ENCODE data around the gene RPLP2. TPM values are rescaled to one million over a fixed set of nuclear protein-coding genes. Genes with fewer than 3 reads are reported as not detected.

RPLP2 gene
- total and polyA plus RNA-seq, 2 donors (not counting 1 experiment from before 2014, with no cell fraction given): 525 to 3,947 TPM

GRCh38 chr11:853682-854448 is 44.1 kb downstream of the RPLP2 start:
- Histone ChIP-seq H4K20me1 (ENCODE audit: control insufficient read depth, insufficient read depth, low read length, poor library complexity, severe bottlenecking) (peaks cover 4% of the 10 kb centered on the region), H3K27ac (ENCODE audit: low read length in 2 of 2) (no peak overlapping the region), H3K4me1 (ENCODE audit: control insufficient read depth in 2 of 2, insufficient read depth in 2 of 2, low read length in 2 of 2) (peaks cover 4 to 5% of the 10 kb centered on the region in 2 donors), H3K9me3 (ENCODE audit: control extremely low read depth in 1 of 3, control insufficient read depth in 2 of 3, insufficient read depth in 1 of 3, low read length in 2 of 3) (no peaks in the 10 kb centered on the region), H2AFZ (ENCODE audit: insufficient read depth, low read depth, low read length, poor library complexity, severe bottlenecking) (no peak overlapping the region), H3K4me3 (ENCODE audit: control extremely low read depth in 1 of 5, extremely low read depth in 1 of 5, insufficient read depth in 1 of 5, low read depth in 2 of 5, low read length in 4 of 5) (no peak overlapping the region), H3K9ac (ENCODE audit: low read length) (no peak overlapping the region), H3K79me2 (ENCODE audit: control insufficient read depth, insufficient read depth, low read length) (no peaks in the 10 kb centered on the region), H3K36me3 (replicated peaks in 1 of 2; ENCODE audit: control extremely low read depth in 1 of 2, control insufficient read depth in 1 of 2, extremely low read depth in 1 of 2, insufficient read depth in 2 of 2, low read length in 1 of 2) (no peaks in the 10 kb centered on the region), H3K27me3 (replicated peaks in 1 of 4; ENCODE audit: control extremely low read depth in 1 of 4, control insufficient read depth in 3 of 4, insufficient read depth in 4 of 4, low read length in 3 of 4) (peaks cover 0 to 6% (median 0%) of the 10 kb centered on the region in 4 experiments), H3K4me2 (replicated peaks; ENCODE audit: low read depth, low read length, poor library complexity, severe bottlenecking) (no peak overlapping the region)
- TF ChIP-seq EZH2 (IDR thresholded peaks at IDR 0.05; ENCODE audit: borderline replicate concordance, insufficient read depth, low read depth, low read length, poor library complexity, severe bottlenecking): no peak
- no peak for TF ChIP-seq CTCF (IDR thresholded peaks at IDR 0.05)
- POLR2A ChIA-PET: no interaction called here
- Mint-ChIP-seq H3K4me3 (no peak overlapping the region), H3K27ac (no peak overlapping the region), H3K27me3 (peaks cover 3% of the 10 kb centered on the region), H3K9me3 (ENCODE audit: insufficient read depth) (no peaks in the 10 kb centered on the region), H3K4me1 (peaks cover 1% of the 10 kb centered on the region)
- intact Hi-C loops (cut with micrococcal nuclease): no loop called here
- ATAC-seq (ENCODE audit: low read depth): no peak
- DNase-seq: no peak
- CTCF ChIA-PET: no interaction called here
- WGBS (ENCODE audit: insufficient coverage): 94% methylated on average over 23 of the region's 27 CpGs

GRCh38 chr11:854601-855329 is 45.0 kb downstream of the RPLP2 start:
- H3K27ac Mint-ChIP-seq: no peak overlapping the region
- ChIA-PET CTCF (no interaction called here), POLR2A (no interaction called here)
- TF ChIP-seq CTCF (IDR thresholded peaks at IDR 0.05): no peak
- TF ChIP-seq EZH2 (IDR thresholded peaks at IDR 0.05; ENCODE audit: borderline replicate concordance, insufficient read depth, low read depth, low read length, poor library complexity, severe bottlenecking): no peak
- Histone ChIP-seq H3K4me2 (replicated peaks; ENCODE audit: low read depth, low read length, poor library complexity, severe bottlenecking) (no peak overlapping the region), H3K27me3 (replicated peaks in 1 of 4; ENCODE audit: control extremely low read depth in 1 of 4, control insufficient read depth in 3 of 4, insufficient read depth in 4 of 4, low read length in 3 of 4) (no peaks in the 10 kb centered on the region), H3K4me1 (ENCODE audit: control insufficient read depth in 2 of 2, insufficient read depth in 2 of 2, low read length in 2 of 2) (no peaks in the 10 kb centered on the region), H3K36me3 (replicated peaks in 1 of 2; ENCODE audit: control extremely low read depth in 1 of 2, control insufficient read depth in 1 of 2, extremely low read depth in 1 of 2, insufficient read depth in 2 of 2, low read length in 1 of 2) (no peaks in the 10 kb centered on the region), H2AFZ (ENCODE audit: insufficient read depth, low read depth, low read length, poor library complexity, severe bottlenecking) (no peak overlapping the region), H3K27ac (ENCODE audit: low read length in 2 of 2) (no peak overlapping the region), H4K20me1 (ENCODE audit: control insufficient read depth, insufficient read depth, low read length, poor library complexity, severe bottlenecking) (no peaks in the 10 kb centered on the region), H3K4me3 (ENCODE audit: control extremely low read depth in 1 of 5, extremely low read depth in 1 of 5, insufficient read depth in 1 of 5, low read depth in 2 of 5, low read length in 4 of 5) (no peak overlapping the region), H3K9me3 (ENCODE audit: control extremely low read depth in 1 of 3, control insufficient read depth in 2 of 3, insufficient read depth in 1 of 3, low read length in 2 of 3) (no peaks in the 10 kb centered on the region), H3K9ac (ENCODE audit: low read length) (no peak overlapping the region), H3K79me2 (ENCODE audit: control insufficient read depth, insufficient read depth, low read length) (no peaks in the 10 kb centered on the region)
- H3K4me3 Mint-ChIP-seq: no peak overlapping the region
- no peaks in the 10 kb centered on the region for H3K9me3 Mint-ChIP-seq (ENCODE audit: insufficient read depth)
- WGBS (ENCODE audit: insufficient coverage): 92% methylated on average over 19 of the region's 20 CpGs
- intact Hi-C loops (cut with micrococcal nuclease): no loop called here
- H3K4me1 Mint-ChIP-seq: peaks cover 1% of the 10 kb centered on the region
- no peak for DNase-seq
- ATAC-seq (ENCODE audit: low read depth): no peak
- H3K27me3 Mint-ChIP-seq: peaks cover 3% of the 10 kb centered on the region
